ENCODE data around the gene ERP27.

DNA sequence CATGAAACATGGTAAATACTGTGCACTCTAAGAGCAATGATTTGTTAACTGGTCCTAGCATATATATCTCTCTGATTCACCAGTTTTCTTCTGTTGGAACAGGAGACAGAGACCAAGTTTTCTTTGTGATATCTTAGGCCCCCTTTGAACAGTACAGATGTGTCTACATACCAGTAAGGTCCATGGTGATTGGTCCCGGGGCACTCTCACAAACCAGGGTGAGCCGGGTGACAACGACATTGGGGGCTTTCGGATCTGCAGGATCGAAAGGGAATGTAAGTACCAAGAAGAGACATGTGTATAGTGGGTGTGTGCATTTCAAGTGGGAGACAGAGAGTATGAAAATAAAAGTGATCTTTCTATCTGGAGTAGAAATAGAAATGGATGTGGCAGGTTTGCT is 11.3 kb upstream of the ERP27 start:
- TF ChIP-seq ZNF274 (IDR thresholded peaks at IDR 0.05; ENCODE audit: low read length) (no peak), ZNF274 (tag by site-specific recombination; IDR thresholded peaks at IDR 0.05; ENCODE audit: borderline replicate concordance) (no peak), GFI1B (tag by site-specific recombination; IDR thresholded peaks at IDR 0.05) (no peak), ZNF280D (tag by site-specific recombination; IDR thresholded peaks at IDR 0.05) (no peak), CTCF (tag by site-specific recombination; IDR thresholded peaks at IDR 0.05) (no peak), ZNF174 (tag by site-specific recombination; IDR thresholded peaks at IDR 0.05) (no peak), ZNF19 (tag by site-specific recombination; IDR thresholded peaks at IDR 0.05; ENCODE audit: low read depth) (no peak), ZNF148 (tag by site-specific recombination; IDR thresholded peaks at IDR 0.05; ENCODE audit: borderline replicate concordance) (no peak), YY1 (tag by site-specific recombination; IDR thresholded peaks at IDR 0.05) (no peak), ZNF660 (tag by site-specific recombination; IDR thresholded peaks at IDR 0.05) (no peak), ZNF121 (tag by site-specific recombination; IDR thresholded peaks at IDR 0.05) (no peak), ZNF2 (tag by site-specific recombination; IDR thresholded peaks at IDR 0.05) (no peak), ZBTB21 (tag by site-specific recombination; IDR thresholded peaks at IDR 0.05) (no peak)
- TF ChIP-seq, protein P1, sequence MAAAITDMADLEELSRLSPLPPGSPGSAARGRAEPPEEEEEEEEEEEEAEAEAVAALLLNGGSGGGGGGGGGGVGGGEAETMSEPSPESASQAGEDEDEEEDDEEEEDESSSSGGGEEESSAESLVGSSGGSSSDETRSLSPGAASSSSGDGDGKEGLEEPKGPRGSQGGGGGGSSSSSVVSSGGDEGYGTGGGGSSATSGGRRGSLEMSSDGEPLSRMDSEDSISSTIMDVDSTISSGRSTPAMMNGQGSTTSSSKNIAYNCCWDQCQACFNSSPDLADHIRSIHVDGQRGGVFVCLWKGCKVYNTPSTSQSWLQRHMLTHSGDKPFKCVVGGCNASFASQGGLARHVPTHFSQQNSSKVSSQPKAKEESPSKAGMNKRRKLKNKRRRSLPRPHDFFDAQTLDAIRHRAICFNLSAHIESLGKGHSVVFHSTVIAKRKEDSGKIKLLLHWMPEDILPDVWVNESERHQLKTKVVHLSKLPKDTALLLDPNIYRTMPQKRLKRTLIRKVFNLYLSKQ (tag by site-specific recombination; IDR thresholded peaks at IDR 0.05; ENCODE audit: borderline replicate concordance) = no peak

All from HEK293 (cell line).